PFSK-1 (cell line): ENCODE data around the gene GDPD5.

Experiments used
- FOXP2 ChIP-seq: optimal IDR thresholded peaks from 2 replicates; pipeline ENCODE3; 2011; ENCODE audit warnings: borderline replicate concordance, control low read depth, inconsistent platforms; ENCODE audit not compliant: insufficient read depth; ENCODE audit errors: extremely low read length, extremely low read depth
- POLR2AphosphoS5 ChIP-seq: IDR thresholded peaks from 2 replicates; pipeline ENCODE4 v1.6.1; 2012; ENCODE audit warnings: low read depth, mild to moderate bottlenecking, control low read depth, low read length, moderate library complexity
- REST ChIP-seq, 2 experiments: IDR thresholded peaks; 2 replicates each; pipeline versions ENCODE4 v1.6.1 to v1.8.0; 2011 to 2012; ENCODE audit warnings: low read depth in 2 of 2, low read length in 2 of 2, control low read depth in 1 of 2, inconsistent platforms in 1 of 2, mild to moderate bottlenecking in 1 of 2, moderate library complexity in 1 of 2; ENCODE audit not compliant: insufficient read depth in 1 of 2
- SIN3A ChIP-seq: IDR thresholded peaks from 2 replicates; pipeline ENCODE4 v1.6.1; 2012; ENCODE audit warnings: mild to moderate bottlenecking, low read length, moderate library complexity, borderline replicate concordance; ENCODE audit not compliant: insufficient read depth
- TAF1 ChIP-seq: IDR thresholded peaks from 2 replicates; pipeline ENCODE4 v1.6.1; 2012; ENCODE audit warnings: low read length, control low read depth, borderline replicate concordance; ENCODE audit not compliant: insufficient read depth

The GDPD5 gene

DNA sequence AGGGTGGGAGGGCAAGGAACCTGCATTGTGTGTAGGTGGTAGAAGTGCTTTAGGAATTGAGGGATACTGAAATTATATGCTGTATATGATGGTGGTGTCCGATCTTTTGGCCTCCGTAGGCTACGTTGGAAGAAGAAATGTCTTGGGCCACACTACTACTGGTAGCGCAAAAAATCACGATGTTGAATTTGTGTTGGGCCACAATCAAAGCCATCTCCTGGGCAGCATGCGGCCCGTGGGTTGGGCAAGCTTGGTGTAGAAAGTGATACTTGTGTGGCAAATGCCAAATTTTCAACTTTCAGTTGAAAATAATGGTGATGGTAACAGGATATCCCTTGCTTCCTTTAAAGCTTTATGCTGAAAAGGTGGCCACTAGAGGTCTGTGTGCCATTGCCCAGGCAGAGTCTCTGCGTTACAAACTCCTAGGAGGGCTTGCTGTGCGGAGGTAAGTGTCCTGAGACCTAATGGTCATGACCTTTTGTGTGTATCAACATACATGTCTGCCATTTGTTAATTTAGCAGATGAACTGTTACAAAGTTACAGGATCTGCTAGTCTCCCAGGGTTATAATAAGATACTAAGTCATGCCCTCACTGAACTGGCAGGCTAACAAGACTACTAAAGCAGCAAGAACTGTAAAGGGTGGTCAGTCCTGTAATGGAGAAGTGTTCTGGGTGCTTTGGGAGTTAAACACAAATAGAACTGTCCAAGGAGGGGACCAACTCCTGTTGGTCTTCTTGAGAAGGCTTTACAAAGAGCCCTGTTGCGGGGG lies 123.6 kb downstream of the GDPD5 start:
- no peak for TF ChIP-seq REST (IDR thresholded peaks at IDR 0.05; ENCODE audit: insufficient read depth in 1 of 2, low read depth in 2 of 2, low read length in 2 of 2)
- TF ChIP-seq POLR2AphosphoS5: peak; percentile 26
- no peak for TF ChIP-seq SIN3A
- TF ChIP-seq FOXP2: no peak
- TF ChIP-seq TAF1: no peak

DNA sequence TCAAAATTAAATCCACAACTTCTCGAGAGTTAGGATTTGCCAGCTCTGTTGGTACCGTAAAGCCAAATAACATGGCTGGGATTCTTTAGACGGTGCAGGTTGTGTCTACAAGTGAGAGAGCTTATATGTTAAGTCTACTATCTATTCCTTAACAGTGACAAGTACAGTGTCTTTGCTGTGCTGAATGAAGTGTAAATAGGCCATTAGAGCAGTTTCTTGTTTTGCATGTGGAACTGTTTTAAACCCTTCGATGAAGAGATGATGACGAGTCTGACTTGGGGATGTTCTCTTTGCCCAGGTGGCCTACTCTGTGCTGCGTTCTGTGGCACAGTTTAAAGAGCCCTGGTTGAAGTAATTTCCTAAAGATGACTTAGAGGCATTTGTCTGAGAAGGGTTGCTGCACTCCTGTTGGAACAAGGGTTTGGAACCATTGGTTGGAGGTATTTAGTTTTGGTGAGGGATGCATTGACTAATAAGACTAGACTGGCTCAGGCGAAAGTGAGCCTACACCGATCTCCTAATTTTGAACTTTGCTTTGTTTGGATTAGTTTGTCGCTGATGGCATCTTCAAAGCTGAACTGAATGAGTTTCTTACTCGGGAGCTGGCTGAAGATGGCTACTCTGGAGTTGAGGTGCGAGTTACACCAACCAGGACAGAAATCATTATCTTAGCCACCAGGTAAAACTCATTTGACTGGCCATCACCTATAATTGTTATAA lies 125.4 kb downstream of the GDPD5 start:
- TF ChIP-seq POLR2AphosphoS5 (peak; percentile 44), SIN3A (peak; percentile 69; the same call in 1 of the 2 replicates), REST (IDR thresholded peaks at IDR 0.05; ENCODE audit: insufficient read depth in 1 of 2, low read depth in 2 of 2, low read length in 2 of 2) (no peak)

DNA sequence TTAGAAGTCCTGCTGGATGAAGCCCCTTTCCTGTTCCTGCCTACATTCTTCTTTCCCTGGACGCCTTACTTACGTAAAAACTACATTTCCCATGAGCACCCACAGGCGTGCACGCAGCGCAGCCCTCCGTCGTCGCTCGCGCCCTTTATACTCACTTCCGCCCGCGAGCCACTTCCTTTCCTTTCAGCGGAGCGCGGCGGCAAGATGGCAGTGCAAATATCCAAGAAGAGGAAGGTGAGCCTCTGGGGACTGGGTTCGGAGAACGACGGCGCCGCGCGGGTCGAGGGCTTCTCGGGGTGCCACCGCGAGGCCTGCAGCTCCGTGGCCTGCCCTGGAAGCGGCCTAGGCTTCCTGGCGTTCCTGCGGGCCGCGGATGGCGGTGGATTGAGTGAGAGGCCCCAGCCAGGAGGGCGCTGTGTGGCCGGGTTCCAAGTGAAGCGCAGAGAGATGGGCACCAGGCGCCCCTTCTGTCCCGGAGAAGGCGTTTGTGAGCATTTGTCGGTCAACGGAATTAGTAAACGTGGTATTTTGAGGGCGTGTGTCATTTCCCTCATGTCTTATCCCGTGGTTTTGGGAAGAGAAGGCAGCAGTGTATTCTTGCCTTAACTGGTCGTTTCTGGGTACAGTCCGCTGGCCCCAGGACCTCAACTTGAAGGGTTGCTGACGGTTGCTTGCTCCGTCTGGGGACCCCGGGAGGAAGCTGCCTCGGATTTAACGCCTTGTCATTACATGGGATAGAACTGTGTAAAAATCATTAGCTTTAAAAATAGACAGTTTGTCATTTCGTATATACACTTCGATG lies 126.2 kb downstream of the GDPD5 start, which contains the start of gene RPS3:
Gene RPS3, plus strand, starts transcription at position 175 of the 802 bp plus-strand sequence. Its CDS starts 30 bp downstream, at position 205.
- TF ChIP-seq TAF1 (peak; percentile 100), FOXP2 (no peak), REST (IDR thresholded peaks at IDR 0.05; ENCODE audit: insufficient read depth in 1 of 2, low read depth in 2 of 2, low read length in 2 of 2) (peak; percentile 43 to 77; a peak in 3 of 4 replicates), SIN3A (peak; percentile 32; the same call in 1 of the 2 replicates), POLR2AphosphoS5 (peak; percentile 99)

DNA sequence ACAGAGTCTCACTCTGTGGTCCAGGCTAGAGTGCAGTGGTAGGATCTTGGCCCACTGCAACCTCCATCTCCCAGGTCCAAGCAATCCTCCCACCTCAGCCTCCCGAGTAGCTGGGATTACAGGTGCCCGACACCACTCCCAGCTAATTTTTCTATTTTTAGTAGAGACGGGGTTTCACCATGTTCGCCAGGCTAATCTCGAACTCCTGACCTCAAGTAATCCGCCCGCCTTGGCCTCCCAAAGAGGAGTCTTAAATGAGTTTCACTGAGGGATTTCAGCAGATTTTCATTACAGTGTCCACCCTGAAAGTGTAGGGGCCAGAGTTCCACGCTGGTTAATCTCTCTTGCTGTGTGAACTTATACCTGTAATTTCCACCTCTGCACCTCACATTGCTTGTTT lies 126.8 kb downstream of the GDPD5 start:
- TF ChIP-seq SIN3A: no peak

GRCh38 chr11:75394085-75394840 lies 131.5 kb downstream of the GDPD5 start:
- TF ChIP-seq REST (IDR thresholded peaks at IDR 0.05; ENCODE audit: insufficient read depth in 1 of 2, low read depth in 2 of 2, low read length in 2 of 2) (no peak), TAF1 (no peak), FOXP2 (no peak), POLR2AphosphoS5 (no peak), SIN3A (no peak)
